ENCODE results near the gene ANXA1.

GRCh38 chr9:73138516-73138915 lies 13.1 kb upstream of the ANXA1 start:
- TF ChIP-seq, protein P1, sequence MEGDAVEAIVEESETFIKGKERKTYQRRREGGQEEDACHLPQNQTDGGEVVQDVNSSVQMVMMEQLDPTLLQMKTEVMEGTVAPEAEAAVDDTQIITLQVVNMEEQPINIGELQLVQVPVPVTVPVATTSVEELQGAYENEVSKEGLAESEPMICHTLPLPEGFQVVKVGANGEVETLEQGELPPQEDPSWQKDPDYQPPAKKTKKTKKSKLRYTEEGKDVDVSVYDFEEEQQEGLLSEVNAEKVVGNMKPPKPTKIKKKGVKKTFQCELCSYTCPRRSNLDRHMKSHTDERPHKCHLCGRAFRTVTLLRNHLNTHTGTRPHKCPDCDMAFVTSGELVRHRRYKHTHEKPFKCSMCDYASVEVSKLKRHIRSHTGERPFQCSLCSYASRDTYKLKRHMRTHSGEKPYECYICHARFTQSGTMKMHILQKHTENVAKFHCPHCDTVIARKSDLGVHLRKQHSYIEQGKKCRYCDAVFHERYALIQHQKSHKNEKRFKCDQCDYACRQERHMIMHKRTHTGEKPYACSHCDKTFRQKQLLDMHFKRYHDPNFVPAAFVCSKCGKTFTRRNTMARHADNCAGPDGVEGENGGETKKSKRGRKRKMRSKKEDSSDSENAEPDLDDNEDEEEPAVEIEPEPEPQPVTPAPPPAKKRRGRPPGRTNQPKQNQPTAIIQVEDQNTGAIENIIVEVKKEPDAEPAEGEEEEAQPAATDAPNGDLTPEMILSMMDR (IDR thresholded peaks at IDR 0.05) = no peak
- TF ChIP-seq ZFX (IDR thresholded peaks at IDR 0.05; ENCODE audit: borderline replicate concordance) = no peak
